ENCODE data around the gene PRORP.

- TF ChIP-seq CTCF (IDR thresholded peaks at IDR 0.05) (no peak), NR3C1 (CRISPR knock-in tag; conservative IDR thresholded peaks at IDR 0.05; ENCODE audit: low read depth) (no peak), NFYB (CRISPR knock-in tag; conservative IDR thresholded peaks at IDR 0.05; ENCODE audit: low read depth) (no peak), ZNF232 (CRISPR knock-in tag; IDR thresholded peaks at IDR 0.05) (no peak), FOXP4 (CRISPR knock-in tag; IDR thresholded peaks at IDR 0.05) (no peak), TCF7 (CRISPR knock-in tag; IDR thresholded peaks at IDR 0.05; ENCODE audit: low read depth) (no peak), NR2C2 (CRISPR knock-in tag; IDR thresholded peaks at IDR 0.05) (no peak), ARID4B (CRISPR knock-in tag; IDR thresholded peaks at IDR 0.05; ENCODE audit: borderline replicate concordance) (no peak), ZNF512 (CRISPR knock-in tag; IDR thresholded peaks at IDR 0.05; ENCODE audit: borderline replicate concordance) (no peak), SP1 (CRISPR knock-in tag; conservative IDR thresholded peaks at IDR 0.05) (no peak)
- TF ChIP-seq, protein P1, sequence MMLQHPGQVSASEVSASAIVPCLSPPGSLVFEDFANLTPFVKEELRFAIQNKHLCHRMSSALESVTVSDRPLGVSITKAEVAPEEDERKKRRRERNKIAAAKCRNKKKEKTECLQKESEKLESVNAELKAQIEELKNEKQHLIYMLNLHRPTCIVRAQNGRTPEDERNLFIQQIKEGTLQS (CRISPR knock-in tag; conservative IDR thresholded peaks at IDR 0.05) = no peak
Observed at GRCh38 chr14:35163384-35163783, 41.0 kb downstream of the PRORP start.

Data from WTC11 (cell line).